Natural killer cell (primary cell): ENCODE results near the gene RFX7. TPM values are rescaled to one million over a fixed set of nuclear protein-coding genes. Genes with fewer than 3 reads are reported as not detected.

Experiments
- ATAC-seq, 3 donors: fragments of 150-1000 bp in 2 of 3; fragments of 200-7000 bp in 1 of 3; cut with Tn5 transposase; 1 replicate in 1 of 3; 2 replicates in 2 of 3; pipeline ENCODE4 v1.10.0; 2021; ENCODE audit warnings: mild to moderate bottlenecking in 2 of 3, moderate library complexity in 2 of 3
- DNase-seq, 2 donors: peaks; one replicate each; pipeline versions ENCODE4 v3.0.0 to v3.0.0-alpha.2; 2013 to 2021; ENCODE audit warnings: mixed read lengths in 1 of 2
- H3K27ac ChIP-seq: one replicate; pipeline ENCODE4 v1.5.1; 2013; ENCODE audit warnings: mild to moderate bottlenecking, low read length
- H3K27me3 ChIP-seq: one replicate; pipeline ENCODE4 v1.6.1; 2013; ENCODE audit warnings: low read length; ENCODE audit not compliant: control insufficient read depth, insufficient read depth
- H3K36me3 ChIP-seq: one replicate; pipeline ENCODE4 v1.6.1; 2013; ENCODE audit warnings: low read length; ENCODE audit not compliant: control insufficient read depth, insufficient read depth
- H3K4me1 ChIP-seq: one replicate; pipeline ENCODE4 v1.6.1; 2013; ENCODE audit warnings: low read length; ENCODE audit not compliant: control insufficient read depth, insufficient read depth
- H3K4me3 ChIP-seq: one replicate; pipeline ENCODE4 v1.5.1; 2013; ENCODE audit warnings: low read length
- H3K9me3 ChIP-seq: one replicate; pipeline ENCODE4 v1.6.1; 2013; ENCODE audit warnings: low read length; ENCODE audit not compliant: control insufficient read depth, insufficient read depth
- H3K27ac Mint-ChIP-seq, 2 donors: one replicate each; pipeline ENCODE4 v1.8.0; 2022; ENCODE audit warnings: mild to moderate bottlenecking in 2 of 2, mixed read lengths in 2 of 2, moderate library complexity in 1 of 2
- H3K27me3 Mint-ChIP-seq, 2 donors: one replicate each; pipeline ENCODE4 v1.8.0; 2022; ENCODE audit warnings: low read depth in 2 of 2, mixed read lengths in 2 of 2
- H3K36me3 Mint-ChIP-seq: one replicate; pipeline ENCODE4 v1.8.0; 2022; ENCODE audit warnings: mixed read lengths
- H3K4me1 Mint-ChIP-seq, 2 donors: one replicate each; pipeline ENCODE4 v1.8.0; 2022; ENCODE audit warnings: mixed read lengths in 2 of 2
- H3K4me3 Mint-ChIP-seq: one replicate; pipeline ENCODE4 v1.8.0; 2022; ENCODE audit warnings: mild to moderate bottlenecking, moderate library complexity, mixed read lengths
- H3K9me3 Mint-ChIP-seq, 2 donors: one replicate each; pipeline ENCODE4 v1.8.0; 2022; ENCODE audit warnings: mixed read lengths in 2 of 2
- CTCF ChIP-seq: fragments of 200-600 bp; IDR thresholded peaks from one replicate; pipeline ENCODE4 v1.8.0; 2022; ENCODE audit warnings: antibody characterized with exemption
- WGBS: methylation state at CpG from one replicate; pipeline ENCODE4 v1.1.7; 2013; ENCODE audit warnings: missing lambda C conversion rate; ENCODE audit not compliant: insufficient coverage; 5-methylcytosine and 5-hydroxymethylcytosine counted together
- intact Hi-C: fragments of 100-400 bp; cut with micrococcal nuclease; formaldehyde crosslinking; loops from one replicate; pipeline ENCODE4 v1.14.2; 2022
- total RNA-seq, 4 donors: library from RNA; stranded (reverse); fragments of 120-200 nt in 1 of 4; gene quantifications; one replicate each; pipeline versions ENCODE4 v1.2.3 to v1.2.4, GENCODE V29; 2013 to 2022

The RFX7 gene
- total RNA-seq, 3 donors from 2014 or later (not counting 1 experiment from before 2014, with no cell fraction given), result 25.0 to 37.4 (median 33.8) TPM

GRCh38 chr15:56251315-56252095 is 7.8 kb upstream of the RFX7 start:
- Mint-ChIP-seq H3K27ac (no peak overlapping the region), H3K36me3 (no peaks in the 10 kb centered on the region), H3K4me3 (no peak overlapping the region), H3K4me1 (no peaks in the 10 kb centered on the region), H3K27me3 (peaks cover 34 to 37% of the 10 kb centered on the region in 2 donors), H3K9me3 (no peaks in the 10 kb centered on the region)
- no peak for DNase-seq
- Histone ChIP-seq H3K36me3 (no peaks in the 10 kb centered on the region), H3K27ac (no peak overlapping the region), H3K9me3 (no peaks in the 10 kb centered on the region), H3K4me3 (no peak overlapping the region), H3K27me3 (peaks cover 15% of the 10 kb centered on the region), H3K4me1 (no peaks in the 10 kb centered on the region)
- intact Hi-C loops, result no loop called here
- no peak for TF ChIP-seq CTCF
- WGBS, result 87% methylated on average over 4 of the region's 4 CpGs
- no peak for ATAC-seq

GRCh38 chr15:56250626-56251025 is 6.9 kb upstream of the RFX7 start:
- H3K4me3 ChIP-seq, result no peak overlapping the region
- no peaks in the 10 kb centered on the region for H3K9me3 ChIP-seq
- ATAC-seq (no peak), DNase-seq (no peak)
- Mint-ChIP-seq H3K4me1 (peaks cover 7% of the 10 kb centered on the region in 2 donors), H3K27ac (no peak overlapping the region), H3K27me3 (peaks cover 26 to 33% of the 10 kb centered on the region in 2 donors), H3K4me3 (no peak overlapping the region), H3K36me3 (no peaks in the 10 kb centered on the region), H3K9me3 (no peaks in the 10 kb centered on the region)
- peaks cover 15% of the 10 kb centered on the region for H3K27me3 ChIP-seq
- intact Hi-C loops, result no loop called here
- no peaks in the 10 kb centered on the region for H3K36me3 ChIP-seq
- no peak for TF ChIP-seq CTCF
- WGBS, result no CpG with 5 or more reads among the region's 1 CpG
- peaks cover 6% of the 10 kb centered on the region for H3K4me1 ChIP-seq
- H3K27ac ChIP-seq, result no peak overlapping the region

GRCh38 chr15:56249092-56249491 is 5.4 kb upstream of the RFX7 start:
- no peaks in the 10 kb centered on the region for H3K36me3 Mint-ChIP-seq
- intact Hi-C loops, result loop anchor here (5.0 to 10.0 kb wide), 2 partner anchors 178 to 254 kb away; partner anchors contain the start of gene NEDD4
- DNase-seq, result no peak
- no peak for ATAC-seq
- H3K4me1 ChIP-seq, result peaks cover 19% of the 10 kb centered on the region
- H3K4me3 ChIP-seq, result no peak overlapping the region
- H3K9me3 ChIP-seq, result no peaks in the 10 kb centered on the region
- no peaks in the 10 kb centered on the region for H3K9me3 Mint-ChIP-seq
- no peaks in the 10 kb centered on the region for H3K36me3 ChIP-seq
- H3K27me3 Mint-ChIP-seq, result peaks cover 15 to 24% of the 10 kb centered on the region in 2 donors
- H3K4me1 Mint-ChIP-seq, result peaks cover 22% of the 10 kb centered on the region in 2 donors
- H3K27me3 ChIP-seq, result peaks cover 10% of the 10 kb centered on the region
- no peak overlapping the region for H3K4me3 Mint-ChIP-seq
- H3K27ac ChIP-seq, result no peak overlapping the region
- H3K27ac Mint-ChIP-seq, result no peak overlapping the region
- TF ChIP-seq CTCF, result no peak
